GM13976 (cell line): ENCODE results near the gene NHLRC2.

Experiments used
- DNase-seq: peaks from one replicate; pipeline ENCODE4 v3.0.0; 2012; ENCODE audit warnings: low spot score
- CTCF ChIP-seq: IDR thresholded peaks from 2 replicates; pipeline ENCODE4 v1.5.1; 2012; ENCODE audit warnings: borderline replicate concordance, mild to moderate bottlenecking; ENCODE audit not compliant: insufficient read depth; ENCODE audit errors: extremely low read depth, missing control alignments, control extremely low read depth
- in situ Hi-C: fragments of 300-500 bp; cut with MboI; formaldehyde crosslinking; loops from one replicate; pipeline ENCODE4 v1.12.0; 2022; ENCODE audit warnings: low sequenced_read_pairs, mixed read lengths, inconsistent platforms; ENCODE audit not compliant: unreplicated experiment

NHLRC2 gene

GRCh38 chr10:113899952-113900598, 45.6 kb downstream of the NHLRC2 start:
- no peak for TF ChIP-seq CTCF
- in situ Hi-C loops: no loop called here
- no peak for DNase-seq

- no peak for DNase-seq
- in situ Hi-C loops: no loop called here
- TF ChIP-seq CTCF: no peak
These were observed 51.3 kb downstream of the NHLRC2 start for GRCh38 chr10:113905756-113906155.

GRCh38 chr10:113907166-113907565, 52.7 kb downstream of the NHLRC2 start:
- DNase-seq: no peak
- in situ Hi-C loops: no loop called here
- no peak for TF ChIP-seq CTCF

- in situ Hi-C loops: no loop called here
These were observed 53.8 kb downstream of the NHLRC2 start for GRCh38 chr10:113908236-113908635.

GRCh38 chr10:113911113-113911512, 56.7 kb downstream of the NHLRC2 start:
- no peak for DNase-seq
- in situ Hi-C loops: no loop called here
- TF ChIP-seq CTCF: no peak

More at GRCh38 chr10:113908236-113908635, 53.8 kb downstream of the NHLRC2 start:
- no peak for TF ChIP-seq CTCF
- no peak for DNase-seq

GRCh38 chr10:113911839-113912238, 57.4 kb downstream of the NHLRC2 start:
- TF ChIP-seq CTCF: no peak
- in situ Hi-C loops: no loop called here
- no peak for DNase-seq
